Stimulated activated CD8-positive, alpha-beta memory T cell treated with anti-CD3 and anti-CD28 coated beads, Interleukin-12 subunit alpha, Interleukin-12 subunit beta, amount 100 ng/mL, for 24 hours (primary cell): ENCODE data around the gene ADARB1.

Experiments used
- DNase-seq: peaks from one replicate; pipeline ENCODE4 v3.0.0-alpha.2; 2020; ENCODE audit errors: extremely low read depth

ADARB1 gene

DNA sequence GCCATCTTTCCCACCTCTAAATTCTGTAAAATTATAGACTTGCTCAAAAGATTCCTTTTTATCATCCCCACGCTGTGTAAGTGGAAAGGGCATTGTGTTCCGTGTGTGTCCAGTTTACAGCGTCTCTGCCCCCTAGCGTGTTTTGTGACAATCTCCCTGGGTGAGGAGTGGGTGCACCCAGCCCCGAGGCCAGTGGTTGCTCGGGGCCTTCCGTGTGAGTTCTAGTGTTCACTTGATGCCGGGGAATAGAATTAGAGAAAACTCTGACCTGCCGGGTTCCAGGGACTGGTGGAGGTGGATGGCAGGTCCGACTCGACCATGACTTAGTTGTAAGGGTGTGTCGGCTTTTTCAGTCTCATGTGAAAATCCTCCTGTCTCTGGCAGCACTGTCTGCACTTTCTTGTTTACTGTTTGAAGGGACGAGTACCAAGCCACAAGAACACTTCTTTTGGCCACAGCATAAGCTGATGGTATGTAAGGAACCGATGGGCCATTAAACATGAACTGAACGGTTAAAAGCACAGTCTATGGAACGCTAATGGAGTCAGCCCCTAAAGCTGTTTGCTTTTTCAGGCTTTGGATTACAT is 151.5 kb downstream of the ADARB1 start:
- no peak for DNase-seq

DNA sequence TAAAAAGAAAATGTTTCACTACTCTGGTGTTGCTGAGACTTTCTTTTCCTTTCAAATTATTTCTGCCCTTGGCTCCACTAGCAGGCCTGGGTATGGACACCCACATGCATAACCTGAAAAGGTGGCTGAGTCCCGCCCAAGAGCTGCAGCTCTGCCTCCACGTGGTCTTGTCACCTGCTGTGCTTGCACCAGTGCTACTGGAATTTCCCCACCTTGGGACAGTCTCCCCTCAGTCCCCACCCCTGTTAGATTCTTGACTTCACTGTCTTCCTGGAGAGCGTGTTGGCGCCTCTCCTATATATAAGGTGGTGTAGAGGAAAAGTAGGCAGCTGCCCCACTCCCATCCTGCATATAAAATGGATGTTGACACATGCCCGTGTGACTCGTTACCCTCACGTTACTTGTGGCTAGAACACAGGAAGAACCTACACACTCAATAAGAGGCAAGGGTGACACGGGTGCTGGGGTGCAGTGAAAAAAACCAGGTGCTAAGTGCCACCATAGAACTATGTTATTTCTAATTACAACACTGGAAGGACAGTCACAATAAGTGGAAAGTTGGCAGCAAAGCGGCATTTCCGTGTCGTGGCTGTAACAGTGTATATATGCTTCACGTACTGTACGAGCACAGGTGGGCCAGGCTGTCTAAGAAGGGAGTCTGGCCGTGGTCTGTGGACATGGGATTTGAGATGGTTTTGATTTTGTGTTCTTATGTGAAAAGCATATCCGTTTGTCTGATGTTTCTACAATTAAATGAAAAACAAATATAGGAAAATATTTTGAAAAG is 152.4 kb downstream of the ADARB1 start:
- DNase-seq = no peak

DNA sequence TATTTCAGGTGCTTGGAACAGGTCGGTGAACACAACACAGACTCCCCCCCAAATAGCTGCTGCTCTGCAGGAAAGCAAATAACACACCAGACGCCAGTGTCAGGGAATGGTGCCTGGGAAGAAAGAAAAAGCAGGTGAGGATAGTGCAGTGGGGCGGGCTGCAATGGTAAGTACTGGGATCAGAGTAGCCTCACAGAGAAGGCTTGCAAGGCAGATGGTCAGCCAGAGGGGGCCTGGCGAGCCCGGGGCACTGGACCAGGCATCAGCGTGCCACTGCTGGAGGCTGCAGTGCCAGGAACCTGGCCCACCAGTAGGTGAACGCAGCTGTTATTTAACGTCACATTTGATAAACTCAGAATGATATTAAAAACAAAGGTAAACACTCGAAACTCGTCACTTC is 153.4 kb downstream of the ADARB1 start:
- no peak for DNase-seq

DNA sequence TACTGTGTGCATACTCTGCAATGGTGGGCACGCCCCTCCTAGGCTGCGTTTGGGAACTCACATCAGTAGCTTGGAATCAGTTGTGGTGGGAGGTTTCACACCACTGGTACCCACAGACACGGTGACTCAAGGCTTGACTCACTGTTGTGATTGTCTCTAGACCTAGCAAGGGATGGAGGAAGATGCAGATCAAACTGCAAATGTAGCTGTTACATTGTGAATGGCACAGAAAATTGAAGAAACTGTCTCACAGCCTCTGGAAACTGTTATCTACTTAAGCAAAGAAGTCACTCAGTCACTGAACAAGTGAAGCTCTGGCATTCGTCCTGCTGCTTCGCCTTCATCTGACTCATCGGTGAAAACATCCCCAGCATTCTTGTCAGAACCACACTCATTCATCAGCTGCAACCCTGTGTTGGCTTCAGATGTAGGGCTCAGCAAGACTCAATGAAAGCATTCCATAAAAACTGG is 153.8 kb downstream of the ADARB1 start:
- peak; percentile 55 for DNase-seq

DNA sequence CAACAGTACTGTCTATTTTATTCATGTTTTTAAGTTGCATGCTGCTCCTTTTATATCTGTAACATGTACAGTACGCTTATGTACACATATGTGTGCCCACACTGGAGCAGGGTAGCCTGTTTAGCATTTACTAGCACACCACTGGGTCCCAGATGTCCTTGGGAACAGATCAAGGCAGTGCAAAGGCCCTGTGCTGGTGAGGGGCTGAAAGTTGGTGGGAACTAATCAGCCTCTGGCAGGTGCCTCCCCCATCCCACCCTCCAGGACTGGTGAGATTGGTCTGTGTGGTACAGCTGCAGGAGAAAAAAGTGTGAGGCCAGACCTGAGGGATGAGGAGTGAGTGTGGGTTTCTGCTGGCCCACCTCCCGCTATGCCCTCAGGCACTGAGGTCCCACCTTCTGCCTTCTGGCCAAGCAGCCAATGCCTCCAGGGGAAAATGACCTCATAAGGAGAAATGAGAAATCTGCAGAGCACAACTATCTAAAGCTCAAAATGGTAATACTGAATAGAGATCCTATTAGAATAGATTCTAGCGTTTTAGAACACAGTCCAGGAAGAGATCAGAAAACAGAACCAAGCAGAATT is 154.4 kb downstream of the ADARB1 start:
- DNase-seq = no peak

DNA sequence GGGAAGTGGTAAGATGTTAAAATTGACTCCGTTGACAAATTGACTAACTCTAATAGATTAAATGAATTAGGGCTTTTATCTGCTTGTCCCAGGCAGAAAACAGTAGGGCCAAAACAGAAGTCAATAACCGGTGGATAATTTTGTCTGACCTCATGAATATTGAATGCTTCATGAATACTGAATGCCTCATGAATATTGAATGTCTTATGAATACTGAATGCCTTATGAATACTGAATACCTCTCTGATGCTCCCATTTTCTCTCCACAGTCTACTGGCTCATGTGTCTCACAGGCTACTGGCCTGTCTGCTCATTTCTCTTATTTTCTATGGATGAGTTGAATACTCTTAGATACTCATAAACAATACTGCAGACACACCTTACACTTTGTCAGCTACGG is 157.3 kb downstream of the ADARB1 start:
- no peak for DNase-seq

DNA sequence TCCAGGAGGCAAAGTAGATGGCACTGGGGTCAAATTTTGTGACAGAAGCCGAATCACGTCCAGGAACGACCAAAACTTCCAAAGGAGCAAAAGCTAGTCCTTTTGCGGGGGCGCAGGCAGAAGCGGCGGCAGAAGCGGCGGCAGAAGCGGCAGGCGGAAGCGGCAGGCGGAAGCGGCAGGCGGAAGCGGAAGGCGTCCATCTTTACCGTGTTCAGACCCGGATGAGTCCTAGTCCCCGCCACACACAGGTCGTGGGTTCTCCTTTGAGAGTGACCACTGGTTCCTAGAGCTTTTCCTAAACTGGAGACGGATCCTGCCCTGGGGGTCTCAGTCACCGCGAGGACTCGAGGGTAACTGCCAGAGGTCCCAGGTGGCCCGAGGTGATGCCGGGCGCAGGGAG is 159.7 kb downstream of the ADARB1 start:
- no peak for DNase-seq

DNA sequence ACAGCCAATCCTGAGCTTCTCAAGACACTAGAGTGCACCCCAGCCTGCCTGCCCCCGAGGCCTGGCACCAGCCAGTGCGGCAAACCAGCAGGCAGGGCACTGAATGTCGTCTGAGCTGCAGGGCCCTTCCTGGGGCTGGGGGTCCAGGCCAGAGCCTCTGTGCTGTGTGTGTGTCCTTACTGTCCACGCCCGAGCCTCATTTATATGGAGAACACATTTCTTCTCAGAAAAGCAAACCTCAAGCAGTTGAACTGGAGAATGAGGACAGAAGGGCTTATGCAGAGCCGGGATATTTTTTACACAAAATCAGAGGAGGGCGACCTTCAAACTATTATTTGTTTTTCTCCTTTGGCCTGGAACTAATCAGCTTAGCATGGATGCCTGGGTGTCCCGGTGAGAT is 160.6 kb downstream of the ADARB1 start:
- DNase-seq = no peak

DNA sequence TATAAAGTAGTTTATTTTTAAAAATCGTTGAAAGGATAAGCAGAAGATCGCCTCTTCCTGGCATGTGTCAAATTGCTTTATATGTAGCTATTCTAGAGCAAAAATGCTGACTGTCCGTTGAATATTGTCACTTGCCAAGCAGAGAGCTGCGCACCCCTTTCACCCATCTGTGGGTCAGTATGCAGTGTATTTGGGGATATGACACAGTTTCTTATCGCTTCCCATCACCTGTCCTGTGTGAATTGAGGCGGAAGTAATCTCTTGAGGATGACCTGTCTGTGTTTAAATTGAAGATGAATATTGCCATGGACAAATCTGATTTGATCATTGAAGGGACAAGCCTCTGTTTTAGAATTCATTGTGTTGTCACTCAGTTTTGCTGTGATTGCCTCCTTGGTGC is 161.1 kb downstream of the ADARB1 start:
- no peak for DNase-seq

DNA sequence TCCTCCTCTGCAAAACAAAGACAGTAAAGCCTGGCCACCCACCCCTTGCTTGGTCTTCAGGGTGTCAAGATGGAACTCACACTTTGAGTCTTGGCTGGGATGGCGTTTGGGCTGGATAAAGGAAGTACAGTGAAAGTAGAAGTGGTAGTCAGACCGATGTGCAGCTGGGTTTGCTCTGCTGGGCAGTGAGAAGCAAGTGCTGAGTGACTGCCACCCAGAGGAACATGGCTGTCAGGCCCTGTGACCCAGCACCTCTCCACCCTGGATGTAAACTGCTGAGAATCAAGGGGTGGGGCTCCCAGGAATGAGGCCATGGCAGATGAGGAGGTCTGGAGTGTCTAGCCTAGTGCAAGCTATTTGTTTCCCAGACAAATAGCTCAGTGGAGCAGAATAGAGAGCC is 162.1 kb downstream of the ADARB1 start:
- DNase-seq = no peak

DNA sequence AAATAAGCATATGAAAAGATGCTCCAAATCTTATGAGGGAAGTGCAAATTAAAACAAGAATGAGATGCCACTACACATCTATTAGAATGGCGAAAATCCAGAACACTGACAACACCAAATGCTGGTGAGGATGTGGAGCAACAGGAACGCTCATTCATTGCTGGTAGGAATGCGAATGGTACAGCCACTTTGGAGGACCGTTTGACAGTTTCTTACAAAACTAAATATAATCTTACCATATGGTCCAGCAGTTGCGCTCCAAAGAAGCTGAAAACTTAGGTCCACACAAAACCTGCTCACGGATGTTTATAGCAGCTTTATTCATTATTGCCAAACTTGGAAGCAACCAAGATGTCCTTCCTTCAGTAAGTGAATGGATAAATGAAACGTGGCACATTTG is 163.0 kb downstream of the ADARB1 start:
- DNase-seq = no peak

DNA sequence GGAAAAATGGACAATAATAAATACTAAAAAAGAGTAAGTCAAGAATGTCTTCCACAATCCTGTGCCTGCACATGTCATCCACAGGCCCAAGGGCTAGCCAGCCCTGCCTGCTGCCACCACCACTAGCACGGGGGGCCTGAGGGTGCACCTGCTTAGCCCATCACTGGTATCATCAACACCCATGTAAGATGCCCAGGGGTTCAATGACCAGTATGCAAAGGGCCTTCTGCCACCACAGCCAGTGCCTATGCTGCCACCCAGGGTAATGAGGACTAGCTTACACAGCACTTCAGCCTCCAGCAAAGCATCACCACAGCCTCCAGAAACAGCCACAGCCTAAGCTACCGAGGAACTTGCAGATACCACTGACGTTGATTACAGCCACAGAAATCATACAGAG is 167.0 kb downstream of the ADARB1 start:
- DNase-seq = no peak

DNA sequence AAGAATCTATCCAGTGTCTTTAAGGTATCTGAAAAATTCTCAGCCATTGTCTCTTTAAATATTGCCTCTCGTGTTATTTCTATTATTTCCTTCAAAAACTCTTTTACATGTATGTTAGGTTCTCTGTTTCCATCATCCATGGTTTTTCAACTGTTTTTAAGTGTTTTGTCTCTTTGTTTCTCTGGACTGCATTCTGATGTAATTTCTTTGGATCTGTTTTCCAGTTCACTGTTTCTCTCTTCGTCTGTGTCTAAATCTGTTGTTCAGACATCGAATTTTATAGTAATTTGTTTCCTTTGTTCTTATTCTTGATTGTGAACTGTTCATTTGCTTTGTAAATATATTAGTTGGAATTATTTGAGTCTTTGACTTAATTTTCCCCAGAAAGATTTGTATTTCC is 169.2 kb downstream of the ADARB1 start:
- DNase-seq = no peak

DNA sequence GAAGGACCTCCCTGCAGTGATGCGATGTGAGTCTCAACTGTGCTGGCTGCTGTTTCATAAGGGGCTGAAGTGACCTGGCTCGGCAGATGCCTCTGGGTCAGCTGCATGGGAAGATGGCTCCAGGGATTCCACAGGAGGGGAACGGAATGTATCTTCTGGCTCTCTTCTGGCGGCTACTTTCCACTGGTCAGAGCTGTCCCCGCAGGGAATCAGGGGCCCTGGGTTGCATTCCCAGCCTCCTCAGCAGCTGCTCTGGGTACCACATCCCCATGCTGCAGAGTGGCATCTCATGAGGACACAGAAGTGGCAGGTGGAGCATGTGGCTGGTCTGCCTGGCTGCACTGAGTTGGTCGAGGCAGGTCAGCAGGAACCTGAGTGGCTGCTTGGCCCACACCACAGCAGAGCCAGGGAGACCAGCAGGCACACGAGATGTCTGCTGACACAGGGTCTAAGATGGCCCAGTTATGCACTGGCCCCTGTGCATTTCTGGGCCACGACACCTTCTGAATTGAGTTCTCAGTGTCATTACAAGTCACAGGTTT is 170.5 kb downstream of the ADARB1 start:
- no peak for DNase-seq

DNA sequence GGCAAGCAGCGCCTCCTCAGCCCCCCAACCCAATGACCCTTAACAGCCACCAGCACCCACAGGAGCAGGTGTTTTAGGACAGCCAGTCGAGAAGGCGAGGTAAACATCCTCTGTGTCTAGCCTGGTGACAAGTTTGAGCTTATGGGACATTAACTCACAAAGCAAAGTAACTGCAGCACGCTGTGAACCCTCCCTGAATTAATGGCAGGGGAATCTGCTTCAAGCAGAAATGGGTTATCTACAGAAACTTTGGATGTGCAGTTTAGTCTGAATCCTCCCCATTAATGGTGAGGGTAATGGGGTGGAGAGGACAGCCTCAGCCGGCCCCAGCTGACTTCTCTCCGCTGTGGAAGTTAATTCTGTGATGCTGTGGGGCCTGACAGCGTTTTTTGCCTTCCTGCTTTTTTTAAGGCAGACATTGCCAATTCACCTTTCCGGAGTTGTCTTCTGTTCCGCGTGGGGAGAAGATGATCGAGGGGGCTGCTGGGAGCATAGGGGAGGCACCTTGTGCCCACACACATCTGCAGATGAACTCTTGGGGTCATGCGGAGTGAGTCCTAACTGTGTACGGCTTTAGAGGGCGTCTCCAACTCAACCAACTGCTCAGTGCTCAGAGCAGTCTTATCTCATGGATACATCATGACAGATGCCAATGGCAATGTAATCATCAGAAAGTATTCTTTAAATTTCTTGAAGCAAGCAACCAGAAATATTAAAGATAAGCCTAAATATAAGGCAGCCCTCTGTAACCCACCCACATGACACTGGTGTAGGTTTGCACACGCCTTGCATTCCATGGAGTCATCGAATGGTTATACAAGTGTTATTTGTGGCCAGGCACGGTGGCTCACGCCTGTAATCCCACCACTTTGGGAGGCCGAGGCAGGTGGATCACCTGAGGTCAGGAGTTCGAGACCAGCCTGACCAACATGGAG is 172.3 kb downstream of the ADARB1 start:
- DNase-seq = no peak

DNA sequence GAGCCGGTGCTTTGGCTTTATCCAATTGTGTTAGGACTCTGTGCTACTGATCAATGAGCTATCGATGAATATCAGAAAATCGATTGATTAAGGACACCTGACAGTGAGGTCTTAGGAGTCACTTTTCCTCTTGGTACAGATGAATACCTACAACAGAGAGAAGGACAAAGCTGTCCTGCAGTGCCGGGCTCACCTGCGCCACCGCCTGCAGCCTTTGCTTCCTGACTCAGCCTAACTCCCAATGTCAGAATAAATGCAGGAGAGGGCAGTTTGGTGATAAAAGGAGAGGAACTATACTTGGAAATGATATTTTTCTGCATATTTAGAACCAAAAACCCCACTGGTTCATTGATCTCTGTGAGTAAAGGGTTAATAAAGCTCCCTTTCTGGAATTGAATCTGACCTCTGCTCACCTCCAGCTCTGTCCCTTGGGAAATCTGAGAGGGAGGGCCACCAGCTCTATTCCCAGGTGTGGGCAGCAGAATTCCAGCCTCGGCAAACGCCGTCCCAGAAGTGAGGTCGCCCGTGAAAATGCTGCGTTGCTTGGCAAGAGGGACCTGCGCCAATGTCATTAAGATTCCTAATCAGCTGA is 174.0 kb downstream of the ADARB1 start:
- no peak for DNase-seq

DNA sequence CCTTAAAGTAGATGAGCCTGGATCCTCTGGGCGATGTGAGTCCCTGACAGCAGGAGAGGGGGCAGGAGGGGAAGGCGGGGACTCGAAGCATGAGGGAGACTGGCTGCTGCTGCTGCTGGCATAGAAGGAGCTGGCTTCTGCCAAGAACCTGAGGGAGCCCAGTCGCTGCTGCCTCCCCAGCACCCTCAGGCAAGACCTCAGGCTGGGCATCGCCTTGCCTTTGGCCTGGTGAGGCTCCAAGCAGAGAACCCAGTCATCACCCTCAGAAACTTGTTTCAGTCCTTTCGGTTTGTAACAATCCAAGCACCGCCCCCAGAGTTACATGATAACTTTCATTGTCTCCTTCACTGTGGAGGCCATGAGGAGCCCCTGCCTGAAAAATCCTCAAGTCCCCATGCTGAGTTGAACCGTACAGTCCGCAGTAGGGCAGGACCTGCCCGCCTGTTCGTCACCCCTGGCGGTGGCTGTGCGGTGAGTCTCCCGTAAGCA is 174.6 kb downstream of the ADARB1 start:
- no peak for DNase-seq

DNA sequence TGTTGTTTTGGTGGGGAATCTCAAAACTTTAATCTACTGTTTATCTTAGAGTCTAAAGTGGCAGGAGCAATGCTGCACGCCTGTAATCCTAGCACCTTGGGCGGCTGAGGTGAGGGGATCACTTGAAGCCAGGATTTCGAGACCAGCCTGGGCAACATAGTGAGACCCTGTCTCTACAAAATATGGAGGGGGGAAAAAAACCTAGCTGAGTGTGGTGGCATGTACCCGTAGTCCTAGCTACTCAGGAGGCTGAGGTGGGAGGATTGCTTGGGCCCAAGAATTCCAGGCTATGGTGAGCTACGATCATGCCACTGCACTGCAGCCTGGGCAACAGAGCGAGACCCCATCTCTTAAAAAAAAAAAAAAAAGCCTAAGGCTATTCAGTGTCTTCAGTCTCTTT is 175.2 kb downstream of the ADARB1 start:
- no peak for DNase-seq

DNA sequence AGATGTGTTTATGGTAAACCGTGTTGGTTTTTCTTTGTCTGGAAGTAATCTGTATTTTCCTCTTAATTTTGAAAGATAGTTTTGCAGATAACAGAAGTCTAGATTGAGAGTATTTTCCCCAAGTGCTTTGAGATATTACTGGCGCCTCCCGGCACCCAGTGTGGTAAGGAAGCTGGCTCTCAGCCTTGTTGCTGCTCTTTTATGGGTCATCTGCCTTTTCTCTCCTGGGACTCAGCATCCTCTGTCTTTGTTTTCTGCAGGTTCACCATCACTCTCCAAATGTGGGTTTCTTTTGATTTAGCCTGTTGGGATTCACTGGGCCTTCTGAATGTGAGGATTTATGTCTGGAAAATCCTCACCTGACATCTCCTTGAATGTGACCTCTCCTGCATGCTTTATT is 175.9 kb downstream of the ADARB1 start:
- no peak for DNase-seq

DNA sequence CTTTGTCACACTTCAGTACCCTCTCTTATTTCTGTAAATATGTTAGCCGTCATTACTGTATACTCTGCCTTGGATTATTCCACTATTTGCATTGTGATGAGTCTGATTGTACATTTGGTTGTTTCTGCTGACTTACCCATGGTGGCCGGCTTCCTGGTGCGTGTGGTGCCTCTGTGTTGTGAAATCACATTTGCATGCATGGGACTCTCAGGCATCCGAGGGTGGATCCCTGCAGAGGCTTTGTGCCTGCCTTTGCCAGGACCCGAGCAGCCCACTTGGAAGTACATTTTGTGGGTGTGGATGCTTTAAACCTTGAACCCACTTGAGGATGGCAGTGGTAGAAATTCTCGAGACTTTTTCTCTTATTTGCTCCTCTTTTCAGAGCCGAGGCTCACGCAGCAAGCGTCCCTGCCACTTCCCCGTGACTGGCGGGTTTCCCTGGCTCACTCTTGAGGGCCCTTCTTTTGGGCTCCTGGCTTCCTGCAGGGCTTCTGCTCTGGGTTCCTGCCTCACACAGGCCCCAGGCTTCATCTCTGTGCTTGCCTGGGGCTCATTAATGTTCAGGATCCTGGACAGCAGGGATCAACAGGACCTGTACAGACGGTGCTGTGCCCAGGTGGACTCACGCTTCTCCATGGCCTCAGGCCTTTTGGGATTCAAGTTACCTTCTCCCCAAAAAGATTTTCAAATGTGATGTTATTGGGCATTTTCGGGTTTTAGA is 176.7 kb downstream of the ADARB1 start:
- DNase-seq = no peak
